HepG2 (cell line): ENCODE measurements around the gene RGS14. TPM values are rescaled to one million over a fixed set of nuclear protein-coding genes. Genes with fewer than 3 reads are reported as not detected.
A peak's percentile ranks its signal among the peaks of the same experiment; 100 is the strongest.
"Not testable (repeated sequence)": the region's sequence is repeated elsewhere in the genome, so short reads cannot be mapped to it uniquely, and the experiment has no call there.

Experiments
- ATAC-seq: fragments of 200-7000 bp; cut with Tn5 transposase; 3 replicates; pipeline ENCODE4 v1.9.1; 2020; ENCODE audit warnings: mild to moderate bottlenecking, moderate library complexity
- BruUV-seq: library from RNA; stranded (reverse); fragments of 400-500 nt; replicated peaks from 2 replicates; lab custom pipeline; 2021; lab: Mats Ljungman, UMichigan
- CTCF ChIA-PET: fragments of 300-600 bp; formaldehyde crosslinking; extraction: SDS; loops from one replicate; lab custom pipeline; 2021; ENCODE audit warnings: low total read pairs, inconsistent platforms, low intra/inter-chr PET ratio; lab: Yijun Ruan, JAX
- POLR2A ChIA-PET: fragments of 350-600 bp; sonication (Branson Sonifier 250); formaldehyde crosslinking; loops from one replicate; lab custom pipeline; 2020; ENCODE audit warnings: antibody characterized with exemption, inconsistent platforms; lab: Yijun Ruan, JAX
- DNase-seq: peaks from one replicate; pipeline ENCODE4 v3.0.0-alpha.2; 2015; ENCODE audit warnings: low spot score
- FAIRE-seq: peaks from 3 replicates; lab custom pipeline; 2011; peaks lifted over from hg19 to GRCh38; lab: Jason Lieb, UNC
- H2AFZ ChIP-seq: one replicate; pipeline ENCODE4 v1.6.1; 2011; ENCODE audit warnings: low read length, inconsistent platforms
- H3K27ac ChIP-seq: fragments of 300-600 bp; 3 replicates; pipeline ENCODE4 v1.8.0; 2011; ENCODE audit warnings: mixed run types, mild to moderate bottlenecking, mixed read lengths, low read length, inconsistent platforms; ENCODE audit not compliant: insufficient read depth; ENCODE audit errors: extremely low read length
- H3K27me3 ChIP-seq, 2 experiments: fragments of 200-600 bp in 1 of 2; 2 replicates in 1 of 2; 3 replicates in 1 of 2; pipeline versions ENCODE4 v1.6.0 to v1.8.0; 2011; ENCODE audit warnings: low read length in 2 of 2, mild to moderate bottlenecking in 2 of 2, moderate library complexity in 2 of 2, inconsistent platforms in 1 of 2; ENCODE audit not compliant: insufficient read depth in 2 of 2, control insufficient read depth in 1 of 2
- H3K36me3 ChIP-seq, 2 experiments: fragments of 200-600 bp in 1 of 2; replicated peaks in 1 of 2; 2 replicates in 1 of 2; 3 replicates in 1 of 2; pipeline versions ENCODE4 v1.5.1 to v1.8.0; 2011; ENCODE audit warnings: low read length in 2 of 2, inconsistent platforms in 1 of 2; ENCODE audit not compliant: insufficient read depth in 2 of 2, control insufficient read depth in 1 of 2
- H3K4me1 ChIP-seq: 2 replicates; pipeline ENCODE4 v1.5.1; 2012; ENCODE audit warnings: low read length, inconsistent platforms; ENCODE audit not compliant: insufficient read depth
- H3K4me2 ChIP-seq: 2 replicates; pipeline ENCODE4 v1.6.0; 2011; ENCODE audit warnings: low read depth, low read length, inconsistent platforms
- H3K4me3 ChIP-seq, 3 experiments: fragments of 200-600 bp in 1 of 3; sonication (generic), shearing (Covaris generic) in 1 of 3; replicated peaks in 1 of 3; 2 replicates each; pipeline ENCODE4 v1.5.1; 2011 to 2016; ENCODE audit warnings: low read length in 3 of 3, inconsistent platforms in 2 of 3, low read depth in 2 of 3, mild to moderate bottlenecking in 2 of 3, control low read depth in 1 of 3, mixed read lengths in 1 of 3; ENCODE audit not compliant: insufficient read depth in 1 of 3
- H3K79me2 ChIP-seq: one replicate; pipeline ENCODE4 v1.6.1; 2011; ENCODE audit warnings: low read length, inconsistent platforms; ENCODE audit not compliant: insufficient read depth
- H3K9ac ChIP-seq: 2 replicates; pipeline ENCODE4 v1.6.0; 2011; ENCODE audit warnings: mild to moderate bottlenecking, low read depth, low read length, inconsistent platforms; ENCODE audit not compliant: insufficient read depth
- H3K9me3 ChIP-seq: 2 replicates; pipeline ENCODE4 v1.5.1; 2012; ENCODE audit warnings: mild to moderate bottlenecking, low read length
- H4K20me1 ChIP-seq: 2 replicates; pipeline ENCODE4 v1.6.0; 2011; ENCODE audit warnings: inconsistent platforms, mild to moderate bottlenecking, low read length, moderate library complexity; ENCODE audit not compliant: insufficient read depth
- WGBS: methylation state at CpG from one replicate; pipeline ENCODE4 v1.1.6; 2017; ENCODE audit warnings: low lambda C conversion rate; 5-methylcytosine and 5-hydroxymethylcytosine counted together
- in situ Hi-C: cut with HindIII; loops from 2 replicates; pipeline ENCODE4 v1.10.0; 2017; ENCODE audit warnings: low pct_unique_long_range_greater_than_20kb; ENCODE audit not compliant: extremely low pct_ligation_motif_present
- intact Hi-C: fragments of 100-400 bp; cut with micrococcal nuclease; formaldehyde crosslinking; loops from one replicate; pipeline ENCODE4 v1.10.0; 2022; ENCODE audit not compliant: unreplicated experiment
- polyA plus RNA-seq, 8 experiments: library from polyadenylated mRNA; depleted of rRNA in 3 of 8; stranded (reverse) in 7 of 8; unstranded in 1 of 8; fragments of >200 nt; fragmentation: Illumina TruSeq in 4 of 8; extraction: Trizol in 4 of 8; gene quantifications; 2 replicates each; pipeline versions ENCODE4 v1.2.1 to v1.2.3, GENCODE V29; 2011 to 2016; ENCODE audit warnings: low read depth in 4 of 8, missing spikeins in 1 of 8, mixed read lengths in 1 of 8; ENCODE audit not compliant: insufficient read depth in 1 of 8
- total RNA-seq, 5 experiments: library from RNA; depleted of rRNA; stranded (reverse); fragments of >200 nt; fragmentation: Illumina TruSeq; extraction: Trizol; gene quantifications; 2 replicates each; pipeline ENCODE4 v1.2.3, GENCODE V29; 2016; ENCODE audit warnings: low read depth in 1 of 5
- TF ChIP-seq, protein P1 (sequence below): sonication (generic); formaldehyde crosslinking; IDR thresholded peaks from 2 replicates; pipeline ENCODE4 v1.5.1; 2020; ENCODE audit warnings: mild to moderate bottlenecking, missing genetic modification reagents, moderate library complexity

Gene RGS14
- total and polyA plus RNA-seq, 2 of the 13 experiments (the other 11 are each of a cell fraction or from before 2014, with no cell fraction given), result 11.1 to 17.2 TPM

DNA sequence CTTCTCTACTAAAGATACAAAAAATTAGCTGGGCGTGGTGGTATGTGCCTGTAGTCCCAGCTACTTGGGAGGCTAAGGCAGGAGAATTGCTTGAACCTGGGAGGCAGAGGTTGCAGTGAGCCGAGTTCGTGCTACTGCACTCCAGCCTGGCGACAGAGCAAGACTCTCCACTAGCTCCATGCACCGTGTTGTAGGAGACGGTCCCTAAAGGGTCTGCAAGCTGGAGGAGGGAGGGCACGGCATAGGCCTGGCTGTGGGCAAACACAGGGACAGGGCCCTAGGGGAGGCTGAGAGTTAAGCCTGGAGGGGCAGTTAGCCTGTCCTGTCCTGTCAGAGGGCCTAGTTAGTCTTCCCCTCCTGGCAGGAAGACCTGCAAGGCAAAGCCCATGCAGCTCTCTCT is 3.0 kb downstream of the RGS14 start:
- H3K9ac ChIP-seq, H4K20me1 ChIP-seq, H3K9me3 ChIP-seq, H3K4me2 ChIP-seq, BruUV-seq, H3K36me3 ChIP-seq, FAIRE-seq, H3K79me2 ChIP-seq, H2AFZ ChIP-seq, CTCF ChIA-PET, ATAC-seq, intact Hi-C loops, H3K27ac ChIP-seq, DNase-seq: not testable (repeated sequence)
- POLR2A ChIA-PET, result interaction anchor here (2.0 to 2.8 kb wide), 2 partner anchors 9 kb away, joined by 10 to 16 read pairs; partner anchors contain the start of gene LMAN2
- in situ Hi-C loops, result loop anchor here (5.0 to 25.0 kb wide), 2 partner anchors 48 to 823 kb away; partner anchors contain the start of genes CDHR2, MXD3 and RNF44
- Histone ChIP-seq H3K4me1 (peaks cover 97% of the 10 kb centered on the region), H3K4me3 (peak overlapping the region in 1 of 3 experiments; percentile 15; a peak in 1 of 6 replicates), H3K27me3 (peaks cover 0 to 23% of the 10 kb centered on the region in 2 experiments; a peak in 4 of 5 replicates)
- no CpG with 5 or more reads among the region's 7 CpGs for WGBS
- TF ChIP-seq, protein P1, sequence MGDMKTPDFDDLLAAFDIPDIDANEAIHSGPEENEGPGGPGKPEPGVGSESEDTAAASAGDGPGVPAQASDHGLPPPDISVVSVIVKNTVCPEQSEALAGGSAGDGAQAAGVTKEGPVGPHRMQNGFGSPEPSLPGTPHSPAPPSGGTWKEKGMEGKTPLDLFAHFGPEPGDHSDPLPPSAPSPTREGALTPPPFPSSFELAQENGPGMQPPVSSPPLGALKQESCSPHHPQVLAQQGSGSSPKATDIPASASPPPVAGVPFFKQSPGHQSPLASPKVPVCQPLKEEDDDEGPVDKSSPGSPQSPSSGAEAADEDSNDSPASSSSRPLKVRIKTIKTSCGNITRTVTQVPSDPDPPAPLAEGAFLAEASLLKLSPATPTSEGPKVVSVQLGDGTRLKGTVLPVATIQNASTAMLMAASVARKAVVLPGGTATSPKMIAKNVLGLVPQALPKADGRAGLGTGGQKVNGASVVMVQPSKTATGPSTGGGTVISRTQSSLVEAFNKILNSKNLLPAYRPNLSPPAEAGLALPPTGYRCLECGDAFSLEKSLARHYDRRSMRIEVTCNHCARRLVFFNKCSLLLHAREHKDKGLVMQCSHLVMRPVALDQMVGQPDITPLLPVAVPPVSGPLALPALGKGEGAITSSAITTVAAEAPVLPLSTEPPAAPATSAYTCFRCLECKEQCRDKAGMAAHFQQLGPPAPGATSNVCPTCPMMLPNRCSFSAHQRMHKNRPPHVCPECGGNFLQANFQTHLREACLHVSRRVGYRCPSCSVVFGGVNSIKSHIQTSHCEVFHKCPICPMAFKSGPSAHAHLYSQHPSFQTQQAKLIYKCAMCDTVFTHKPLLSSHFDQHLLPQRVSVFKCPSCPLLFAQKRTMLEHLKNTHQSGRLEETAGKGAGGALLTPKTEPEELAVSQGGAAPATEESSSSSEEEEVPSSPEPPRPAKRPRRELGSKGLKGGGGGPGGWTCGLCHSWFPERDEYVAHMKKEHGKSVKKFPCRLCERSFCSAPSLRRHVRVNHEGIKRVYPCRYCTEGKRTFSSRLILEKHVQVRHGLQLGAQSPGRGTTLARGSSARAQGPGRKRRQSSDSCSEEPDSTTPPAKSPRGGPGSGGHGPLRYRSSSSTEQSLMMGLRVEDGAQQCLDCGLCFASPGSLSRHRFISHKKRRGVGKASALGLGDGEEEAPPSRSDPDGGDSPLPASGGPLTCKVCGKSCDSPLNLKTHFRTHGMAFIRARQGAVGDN, result 0 out of 2 replicates have a peak, but pooled peaks have one; percentile 7
